ENCODE results near the gene CYP4F11. TPM values are rescaled to one million over a fixed set of nuclear protein-coding genes. Genes with fewer than 3 reads are reported as not detected.

CYP4F11 gene
- total RNA-seq, 1 experiment from 2014 or later: 2.6 TPM

DNA sequence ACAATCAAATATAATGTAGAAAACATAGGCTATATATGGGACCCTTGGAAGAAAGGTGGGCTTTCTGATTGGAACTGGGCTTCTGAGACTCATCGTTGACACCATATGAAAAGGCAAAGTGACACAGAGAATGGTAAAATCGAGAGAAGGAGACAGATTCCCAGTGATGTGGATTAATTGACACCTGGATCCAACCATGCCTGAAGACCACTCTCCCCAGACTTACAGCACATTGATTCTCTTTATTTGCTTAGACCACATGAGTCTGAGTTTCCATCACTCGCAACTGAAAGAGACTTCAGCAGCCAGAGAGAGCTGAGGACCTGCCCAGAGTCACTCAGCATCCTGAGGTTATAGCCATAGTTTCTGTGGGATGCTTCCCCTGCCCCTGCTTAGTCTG, 6.0 kb downstream of the CYP4F11 start:
- Mint-ChIP-seq H3K36me3 (ENCODE audit: insufficient read depth, unreplicated experiment) (no peaks in the 10 kb centered on the region), H3K27ac (ENCODE audit: unreplicated experiment) (no peak overlapping the region), H3K27me3 (ENCODE audit: unreplicated experiment) (peaks cover 1% of the 10 kb centered on the region), H3K4me1 (ENCODE audit: low read depth, unreplicated experiment) (no peaks in the 10 kb centered on the region), H3K9me3 (ENCODE audit: low read depth, unreplicated experiment) (no peaks in the 10 kb centered on the region), H3K4me3 (ENCODE audit: low read depth, unreplicated experiment) (no peak overlapping the region)
- BruUV-seq (replicated peaks): no TSS peak
- TF ChIP-seq, protein P1, sequence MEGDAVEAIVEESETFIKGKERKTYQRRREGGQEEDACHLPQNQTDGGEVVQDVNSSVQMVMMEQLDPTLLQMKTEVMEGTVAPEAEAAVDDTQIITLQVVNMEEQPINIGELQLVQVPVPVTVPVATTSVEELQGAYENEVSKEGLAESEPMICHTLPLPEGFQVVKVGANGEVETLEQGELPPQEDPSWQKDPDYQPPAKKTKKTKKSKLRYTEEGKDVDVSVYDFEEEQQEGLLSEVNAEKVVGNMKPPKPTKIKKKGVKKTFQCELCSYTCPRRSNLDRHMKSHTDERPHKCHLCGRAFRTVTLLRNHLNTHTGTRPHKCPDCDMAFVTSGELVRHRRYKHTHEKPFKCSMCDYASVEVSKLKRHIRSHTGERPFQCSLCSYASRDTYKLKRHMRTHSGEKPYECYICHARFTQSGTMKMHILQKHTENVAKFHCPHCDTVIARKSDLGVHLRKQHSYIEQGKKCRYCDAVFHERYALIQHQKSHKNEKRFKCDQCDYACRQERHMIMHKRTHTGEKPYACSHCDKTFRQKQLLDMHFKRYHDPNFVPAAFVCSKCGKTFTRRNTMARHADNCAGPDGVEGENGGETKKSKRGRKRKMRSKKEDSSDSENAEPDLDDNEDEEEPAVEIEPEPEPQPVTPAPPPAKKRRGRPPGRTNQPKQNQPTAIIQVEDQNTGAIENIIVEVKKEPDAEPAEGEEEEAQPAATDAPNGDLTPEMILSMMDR (IDR thresholded peaks at IDR 0.05; ENCODE audit: unreplicated experiment): no peak
- intact Hi-C loops (cut with micrococcal nuclease; ENCODE audit: unreplicated experiment): no loop called here
- CTCF ChIA-PET: no interaction called here
- DNase-seq: no peak

DNA sequence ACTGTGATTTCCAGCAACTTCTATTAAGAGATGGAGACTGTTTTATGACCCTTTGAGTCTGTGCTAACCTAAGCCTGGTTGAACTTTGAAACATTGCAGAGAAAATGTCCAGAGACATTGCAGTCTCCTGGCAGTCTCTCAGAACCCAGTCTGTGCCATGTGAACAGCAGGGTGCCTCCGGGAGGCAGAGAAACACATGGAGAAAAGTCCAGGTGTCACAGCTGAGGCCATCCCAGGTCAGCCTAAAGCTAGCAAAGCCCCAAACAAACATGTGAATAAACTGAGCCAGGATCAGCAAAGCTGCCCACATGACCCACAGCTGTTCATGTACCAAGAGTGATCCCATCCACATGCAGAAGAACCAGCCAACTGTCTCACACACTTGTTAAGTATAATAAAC, 7.8 kb downstream of the CYP4F11 start:
- no peaks in the 10 kb centered on the region for H3K36me3 Mint-ChIP-seq (ENCODE audit: insufficient read depth, unreplicated experiment)
- no peaks in the 10 kb centered on the region for H3K4me1 Mint-ChIP-seq (ENCODE audit: low read depth, unreplicated experiment)
- no TSS peak for BruUV-seq (replicated peaks)
- no peak overlapping the region for H3K27ac Mint-ChIP-seq (ENCODE audit: unreplicated experiment)
- CTCF ChIA-PET: no interaction called here
- TF ChIP-seq, protein P1 (IDR thresholded peaks at IDR 0.05; ENCODE audit: unreplicated experiment): no peak
- intact Hi-C loops (cut with micrococcal nuclease; ENCODE audit: unreplicated experiment): no loop called here
- H3K4me3 Mint-ChIP-seq (ENCODE audit: low read depth, unreplicated experiment): no peak overlapping the region
- no peaks in the 10 kb centered on the region for H3K9me3 Mint-ChIP-seq (ENCODE audit: low read depth, unreplicated experiment)
- H3K27me3 Mint-ChIP-seq (ENCODE audit: unreplicated experiment): no peaks in the 10 kb centered on the region
- DNase-seq: no peak

DNA sequence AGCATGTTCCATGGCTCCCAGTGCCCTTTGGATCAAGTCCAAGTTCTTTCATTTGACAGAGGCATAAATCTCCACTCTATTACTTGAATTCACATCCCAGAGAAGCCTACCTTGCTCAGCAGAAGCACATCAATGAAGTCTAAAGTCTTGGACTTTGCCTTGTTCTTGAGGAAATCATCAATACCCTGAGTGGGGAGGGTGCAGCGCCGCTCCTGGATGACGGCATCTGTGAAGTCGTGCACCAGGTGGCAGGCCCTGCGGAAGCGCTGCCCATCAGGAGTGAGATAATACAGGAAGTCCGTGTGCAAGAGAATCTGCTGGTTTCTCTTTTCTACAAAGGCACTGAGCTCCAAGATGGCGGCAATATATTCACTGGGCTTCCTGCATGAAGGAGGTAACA, 10.6 kb downstream of the CYP4F11 start:
- no peak for DNase-seq
- H3K27ac Mint-ChIP-seq (ENCODE audit: unreplicated experiment): no peak overlapping the region
- no peaks in the 10 kb centered on the region for H3K4me1 Mint-ChIP-seq (ENCODE audit: low read depth, unreplicated experiment)
- H3K9me3 Mint-ChIP-seq (ENCODE audit: low read depth, unreplicated experiment): no peaks in the 10 kb centered on the region
- H3K4me3 Mint-ChIP-seq (ENCODE audit: low read depth, unreplicated experiment): no peak overlapping the region
- CTCF ChIA-PET: no interaction called here
- BruUV-seq (replicated peaks): no TSS peak
- no peaks in the 10 kb centered on the region for H3K36me3 Mint-ChIP-seq (ENCODE audit: insufficient read depth, unreplicated experiment)
- no peaks in the 10 kb centered on the region for H3K27me3 Mint-ChIP-seq (ENCODE audit: unreplicated experiment)
- TF ChIP-seq, protein P1 (IDR thresholded peaks at IDR 0.05; ENCODE audit: unreplicated experiment): no peak
- intact Hi-C loops (cut with micrococcal nuclease; ENCODE audit: unreplicated experiment): no loop called here

DNA sequence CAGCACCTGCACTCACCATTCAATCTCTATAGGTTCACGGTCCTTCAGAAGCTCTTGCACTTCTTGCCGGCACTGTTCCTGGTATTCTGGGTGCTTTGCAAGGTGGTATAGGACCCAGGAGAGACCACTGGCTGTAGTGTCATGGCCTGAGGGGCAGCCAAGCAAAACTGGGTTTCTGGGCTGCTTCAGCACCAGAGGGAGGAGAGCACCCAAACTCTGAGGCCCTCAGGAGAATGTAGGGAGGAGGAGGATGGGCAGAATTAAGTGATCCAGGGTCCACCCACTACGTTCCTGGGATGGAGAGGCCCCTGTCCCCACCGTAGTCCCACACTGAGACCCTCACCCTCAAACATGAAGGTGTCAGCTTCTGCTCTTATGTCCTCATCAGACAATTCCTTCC, 12.3 kb downstream of the CYP4F11 start:
- intact Hi-C loops (cut with micrococcal nuclease; ENCODE audit: unreplicated experiment): no loop called here
- Mint-ChIP-seq H3K9me3 (ENCODE audit: low read depth, unreplicated experiment) (no peaks in the 10 kb centered on the region), H3K27ac (ENCODE audit: unreplicated experiment) (no peak overlapping the region), H3K4me3 (ENCODE audit: low read depth, unreplicated experiment) (no peak overlapping the region), H3K4me1 (ENCODE audit: low read depth, unreplicated experiment) (no peaks in the 10 kb centered on the region), H3K27me3 (ENCODE audit: unreplicated experiment) (no peaks in the 10 kb centered on the region), H3K36me3 (ENCODE audit: insufficient read depth, unreplicated experiment) (no peaks in the 10 kb centered on the region)
- DNase-seq: no peak
- no TSS peak for BruUV-seq (replicated peaks)
- TF ChIP-seq, protein P1 (IDR thresholded peaks at IDR 0.05; ENCODE audit: unreplicated experiment): no peak
- CTCF ChIA-PET: no interaction called here

Measured in Calu3 (cell line).